GM18867 (cell line): ENCODE results near the gene ZNF277.

Source experiments
- ATAC-seq: cut with Tn5 transposase; IDR thresholded peaks from one replicate; pipeline ENCODE4 v1.9.1; 2021; ENCODE audit warnings: mild to moderate bottlenecking, moderate library complexity; ENCODE audit not compliant: unreplicated experiment

ZNF277 gene, protein sequence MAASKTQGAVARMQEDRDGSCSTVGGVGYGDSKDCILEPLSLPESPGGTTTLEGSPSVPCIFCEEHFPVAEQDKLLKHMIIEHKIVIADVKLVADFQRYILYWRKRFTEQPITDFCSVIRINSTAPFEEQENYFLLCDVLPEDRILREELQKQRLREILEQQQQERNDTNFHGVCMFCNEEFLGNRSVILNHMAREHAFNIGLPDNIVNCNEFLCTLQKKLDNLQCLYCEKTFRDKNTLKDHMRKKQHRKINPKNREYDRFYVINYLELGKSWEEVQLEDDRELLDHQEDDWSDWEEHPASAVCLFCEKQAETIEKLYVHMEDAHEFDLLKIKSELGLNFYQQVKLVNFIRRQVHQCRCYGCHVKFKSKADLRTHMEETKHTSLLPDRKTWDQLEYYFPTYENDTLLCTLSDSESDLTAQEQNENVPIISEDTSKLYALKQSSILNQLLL

DNA sequence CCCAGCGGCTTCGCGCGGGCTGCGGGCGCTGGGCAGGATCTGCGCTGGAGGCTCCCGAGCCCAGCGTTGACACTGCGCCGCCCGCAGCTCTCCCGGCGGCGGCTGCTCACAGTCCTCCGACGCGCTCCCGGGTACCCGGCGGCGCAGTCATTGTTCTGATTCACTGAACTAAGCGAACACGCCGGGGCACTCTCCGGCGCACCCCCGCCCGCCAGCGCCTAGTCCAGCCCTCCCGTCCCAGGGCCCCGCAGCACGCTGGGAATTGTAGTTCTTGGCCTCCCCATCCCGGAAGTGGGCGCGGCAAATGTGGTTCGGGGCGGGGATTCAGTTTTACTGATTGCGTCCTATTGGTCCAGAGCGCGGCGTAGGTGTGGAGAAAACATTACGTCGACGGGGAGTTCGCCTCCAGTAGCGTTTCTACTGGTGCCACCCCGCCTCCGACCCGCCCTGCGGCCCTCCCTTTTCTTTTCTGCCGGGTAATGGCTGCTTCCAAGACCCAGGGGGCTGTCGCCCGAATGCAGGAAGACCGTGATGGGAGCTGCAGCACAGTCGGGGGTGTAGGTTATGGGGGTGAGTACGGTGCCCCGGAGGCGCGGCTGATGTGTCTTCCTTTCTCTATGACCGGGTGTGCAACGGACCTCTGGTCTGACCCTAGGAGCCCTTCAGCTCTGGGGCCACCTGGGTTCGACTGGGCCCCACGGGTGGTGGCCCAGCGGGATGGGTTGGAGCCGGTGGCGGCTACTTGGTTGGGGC, at the start of gene ZNF277, which contains the start of gene DOCK4:
ZNF277 (plus strand) TSS at position 458 of the 753 bp plus-strand sequence; CDS start at position 480, 22 bp downstream.
DOCK4 (minus strand) TSS at position 162 of the 753 bp plus-strand sequence. CDS start 261 bp downstream, outside the sequence.
- ATAC-seq: peak; percentile 95

DNA sequence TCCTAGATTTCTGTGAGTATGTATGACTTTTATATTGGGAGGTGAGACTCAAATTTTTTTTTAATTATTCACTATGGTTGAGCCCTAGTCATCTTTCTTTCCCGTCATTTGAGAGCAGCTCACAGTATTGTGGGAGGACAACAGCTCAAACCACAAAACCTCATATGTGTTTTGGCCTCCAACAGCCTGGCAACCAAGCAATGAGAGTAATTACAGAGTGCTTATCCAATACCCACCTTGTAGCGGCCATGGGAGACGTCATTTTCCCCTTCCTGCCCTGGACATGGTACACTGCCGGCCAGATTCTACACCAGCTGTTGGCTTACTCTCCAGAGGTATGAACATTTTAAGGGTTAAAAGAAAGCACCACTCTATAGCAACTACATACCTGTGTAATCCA, 49.4 kb upstream of the ZNF277 start:
- peak; percentile 40 for ATAC-seq

DNA sequence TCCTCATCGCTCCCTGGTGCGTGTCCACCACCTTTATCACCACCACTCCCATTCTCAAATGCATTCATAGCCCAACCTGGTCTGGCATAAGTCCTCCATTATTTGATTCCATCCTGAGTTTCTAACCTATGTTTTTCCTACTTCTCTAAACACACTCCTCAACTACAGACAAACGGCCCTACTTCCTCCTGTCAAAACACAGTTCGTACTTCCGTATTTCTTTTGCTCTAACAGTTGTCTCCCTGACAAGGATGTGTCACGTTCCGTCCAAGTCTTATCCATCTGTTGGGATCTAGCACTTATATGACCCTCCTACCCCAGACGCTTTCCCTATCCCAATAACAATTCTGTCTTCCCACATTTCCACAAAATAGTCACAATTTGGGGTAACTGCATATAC, 47.1 kb upstream of the ZNF277 start:
- no peak for ATAC-seq

DNA sequence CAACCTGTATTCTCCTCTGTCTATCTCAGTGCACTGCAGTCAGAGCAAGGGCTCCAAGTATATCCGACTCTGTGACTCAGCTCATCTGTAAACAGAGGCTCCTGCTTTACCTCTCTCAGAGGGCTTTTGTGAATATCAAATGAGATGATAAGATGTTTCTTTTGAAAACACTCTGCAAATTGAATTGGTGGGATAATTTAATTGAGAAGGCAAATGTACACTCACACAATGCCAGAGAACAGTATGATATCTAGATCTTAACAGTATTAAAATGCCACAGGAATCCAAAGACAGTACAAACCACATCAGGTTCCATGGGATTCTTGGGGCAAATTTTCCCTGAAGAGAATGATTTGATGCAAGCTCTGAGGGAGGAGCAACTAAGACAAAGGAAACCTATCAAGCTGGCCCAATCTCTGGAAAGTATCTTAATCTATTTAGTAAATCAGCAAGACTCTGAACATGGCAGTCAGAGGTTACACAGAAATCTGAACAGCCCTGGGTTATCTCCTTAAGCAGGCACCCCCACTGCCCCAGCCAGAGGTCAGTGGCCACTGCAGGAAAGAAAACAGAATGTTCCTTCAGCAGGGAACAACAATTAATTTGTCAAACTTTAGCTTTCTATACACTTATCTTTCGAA, 46.2 kb upstream of the ZNF277 start:
- no peak for ATAC-seq

DNA sequence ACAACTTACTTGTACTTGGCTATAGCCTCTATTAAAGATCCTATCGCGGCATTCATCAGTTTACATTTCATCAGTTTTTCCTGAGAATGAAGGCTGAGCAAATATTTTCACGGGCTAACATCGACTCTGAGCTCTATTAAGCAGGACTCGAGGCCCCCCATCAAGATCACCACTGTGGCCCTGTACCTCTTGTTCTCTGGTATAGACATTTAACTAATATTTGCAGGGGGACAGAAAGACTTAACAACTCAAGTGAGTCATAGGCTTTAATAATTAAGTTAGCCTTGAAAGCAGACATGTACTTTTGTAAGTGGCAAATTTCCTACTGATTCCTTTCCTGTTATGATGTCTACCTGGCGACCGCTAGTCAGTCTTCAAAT, 45.7 kb upstream of the ZNF277 start:
- ATAC-seq: no peak

DNA sequence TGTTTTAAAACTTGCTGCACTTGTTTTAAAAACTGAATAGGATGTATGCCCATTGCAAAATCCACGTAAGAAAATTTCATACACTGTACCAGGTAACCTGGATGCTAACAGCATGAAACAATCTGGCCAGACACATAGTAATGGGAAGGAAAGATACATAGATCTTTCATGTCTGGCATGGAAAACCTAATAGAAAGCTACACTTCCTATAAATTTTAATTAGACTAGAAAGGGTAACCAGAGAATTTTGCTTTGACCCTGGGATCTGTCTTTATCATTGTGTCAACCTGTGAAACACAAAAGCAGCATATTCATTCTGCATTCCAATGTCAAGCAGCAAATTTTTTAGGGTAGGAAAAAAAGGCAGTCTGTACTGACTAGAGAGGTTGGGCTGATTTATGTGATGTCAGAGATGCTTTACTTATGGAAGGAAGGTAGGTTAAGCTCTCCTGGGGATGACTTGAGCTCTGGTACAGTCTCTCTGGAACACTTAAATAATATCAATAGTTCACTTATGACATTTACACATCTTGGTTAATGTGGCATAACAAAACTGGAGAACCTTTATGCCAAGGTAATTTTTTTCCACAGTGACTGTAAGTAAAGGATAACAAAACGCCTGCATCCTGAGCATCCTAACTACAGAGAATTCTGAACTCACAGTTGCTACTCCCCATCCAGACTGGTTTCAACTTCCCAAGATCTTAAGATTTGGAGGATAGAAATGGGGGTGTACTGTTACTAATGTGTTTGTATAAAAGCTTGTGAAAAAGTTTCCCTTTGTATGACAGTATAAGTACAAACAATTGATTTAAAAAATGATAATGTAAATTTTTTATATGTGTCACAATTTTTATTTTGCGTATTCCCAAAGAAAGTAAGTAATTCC, 45.0 kb upstream of the ZNF277 start:
- ATAC-seq: no peak

DNA sequence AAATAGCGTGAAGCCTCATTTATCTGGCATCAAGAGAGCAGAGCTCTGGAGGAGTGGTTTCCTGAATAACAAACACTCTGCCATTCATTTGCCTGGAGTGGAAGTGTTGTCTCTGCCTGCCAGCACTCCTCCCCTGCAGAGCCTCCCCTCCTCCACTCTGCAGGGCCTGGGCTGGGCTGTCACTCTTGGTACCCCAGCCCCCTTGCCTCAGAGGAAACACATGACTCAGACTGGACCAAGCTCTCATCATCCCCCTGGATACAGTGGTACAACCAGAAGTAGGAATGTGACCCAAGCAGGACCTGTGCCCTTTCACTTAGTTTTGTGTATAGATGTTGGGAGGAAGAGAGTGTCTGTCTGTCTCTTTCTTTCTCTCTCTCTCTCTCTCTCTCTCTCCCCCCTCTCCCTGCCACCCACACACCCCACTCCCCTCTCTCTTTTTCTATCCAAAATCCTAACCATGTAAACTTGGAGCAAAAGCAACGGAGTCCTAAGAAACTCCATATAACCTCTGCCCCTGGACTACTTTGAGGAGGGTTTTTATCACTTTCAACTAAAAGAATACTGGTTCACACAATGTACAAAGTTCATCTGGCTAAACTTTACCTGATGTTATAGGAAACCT, 44.2 kb upstream of the ZNF277 start:
- no peak for ATAC-seq

DNA sequence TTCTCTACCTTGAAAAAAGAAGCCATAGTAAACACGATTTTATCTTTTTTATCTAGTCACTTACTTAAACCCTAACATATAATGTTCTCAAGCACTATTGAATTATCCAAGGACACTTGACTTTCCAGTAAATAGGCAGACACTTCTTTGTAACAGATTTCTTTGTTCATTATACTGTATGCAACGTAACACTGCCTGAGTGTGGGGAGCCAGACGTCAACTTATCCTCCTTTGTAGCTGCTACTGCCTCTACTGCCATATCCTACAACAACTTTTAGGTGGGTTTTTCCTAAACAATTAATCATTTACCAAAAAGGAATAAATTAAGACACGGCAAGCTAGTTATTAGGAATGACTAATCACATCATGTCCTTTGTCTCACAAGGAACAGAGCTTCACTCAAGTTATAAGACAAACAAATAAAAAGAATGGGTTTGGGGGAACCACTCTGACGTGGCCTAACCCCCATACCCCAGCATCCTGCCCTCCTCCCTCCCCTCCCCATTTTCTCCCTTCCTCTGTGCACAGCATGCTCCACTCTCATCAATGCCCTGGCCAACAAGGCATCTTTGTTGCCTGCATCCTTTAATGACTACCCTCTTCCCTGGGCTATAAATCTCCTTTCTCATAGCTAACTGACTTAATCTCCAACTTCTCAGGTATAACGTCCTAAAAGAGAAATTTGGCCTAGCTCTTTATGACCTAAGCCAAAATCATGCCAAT, 43.5 kb upstream of the ZNF277 start:
- ATAC-seq: no peak

DNA sequence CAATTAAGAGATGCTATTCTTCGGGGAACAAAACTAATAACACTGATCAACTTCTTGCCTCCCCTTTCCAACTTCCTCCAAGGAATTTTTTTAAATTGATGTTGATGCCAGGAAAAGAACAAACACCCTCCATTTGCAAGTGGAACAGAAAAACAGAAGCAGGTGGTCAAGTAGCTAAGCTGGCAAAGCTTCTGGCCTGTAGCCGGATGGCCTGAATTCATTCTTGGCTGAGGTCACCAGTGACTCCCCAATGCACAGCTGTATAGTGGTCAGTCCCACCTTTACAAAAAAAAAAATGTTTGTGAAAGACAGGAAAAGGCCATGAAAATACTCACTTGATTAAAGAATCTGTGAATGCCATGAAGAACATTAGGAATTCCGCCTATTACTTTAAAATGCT, 39.3 kb upstream of the ZNF277 start:
- no peak for ATAC-seq

DNA sequence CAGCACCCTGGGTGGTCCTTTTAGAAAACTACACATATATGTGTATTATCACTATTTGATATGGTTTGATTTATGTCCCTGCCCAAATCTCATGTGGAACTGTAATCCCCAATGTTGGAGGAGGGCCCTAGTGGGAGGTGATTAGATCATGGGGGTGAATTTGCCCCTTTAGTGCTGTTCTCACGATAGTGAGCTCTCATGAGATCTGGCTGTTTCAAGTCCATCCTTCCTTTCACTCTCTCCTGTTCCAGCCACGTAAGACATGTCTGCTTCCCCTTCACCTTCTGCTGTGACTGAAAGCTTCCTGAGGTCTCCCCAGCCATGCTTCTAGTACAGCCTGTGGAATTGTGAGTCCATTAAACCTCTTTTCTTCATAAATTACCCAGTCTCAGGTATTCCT, 37.6 kb upstream of the ZNF277 start:
- ATAC-seq: no peak

DNA sequence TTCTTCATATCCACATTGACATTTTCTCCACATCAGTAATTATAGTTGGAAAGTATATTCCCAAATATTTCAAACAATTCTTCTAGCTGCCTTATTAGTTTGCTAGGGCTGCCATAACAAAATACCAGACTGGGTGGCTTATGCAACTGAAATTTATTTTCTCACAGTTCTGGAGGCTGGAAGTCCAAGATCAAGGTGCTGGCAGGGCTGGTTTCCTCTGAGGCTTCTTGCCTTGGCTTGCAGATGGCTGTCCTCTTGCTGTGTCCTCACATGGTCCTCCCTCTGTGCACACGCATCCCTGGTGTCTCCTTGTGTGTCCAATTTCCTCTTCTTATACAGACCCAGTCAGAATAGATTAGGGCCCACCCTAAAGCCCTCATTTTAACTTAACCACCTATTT, 34.8 kb upstream of the ZNF277 start:
- ATAC-seq: no peak

DNA sequence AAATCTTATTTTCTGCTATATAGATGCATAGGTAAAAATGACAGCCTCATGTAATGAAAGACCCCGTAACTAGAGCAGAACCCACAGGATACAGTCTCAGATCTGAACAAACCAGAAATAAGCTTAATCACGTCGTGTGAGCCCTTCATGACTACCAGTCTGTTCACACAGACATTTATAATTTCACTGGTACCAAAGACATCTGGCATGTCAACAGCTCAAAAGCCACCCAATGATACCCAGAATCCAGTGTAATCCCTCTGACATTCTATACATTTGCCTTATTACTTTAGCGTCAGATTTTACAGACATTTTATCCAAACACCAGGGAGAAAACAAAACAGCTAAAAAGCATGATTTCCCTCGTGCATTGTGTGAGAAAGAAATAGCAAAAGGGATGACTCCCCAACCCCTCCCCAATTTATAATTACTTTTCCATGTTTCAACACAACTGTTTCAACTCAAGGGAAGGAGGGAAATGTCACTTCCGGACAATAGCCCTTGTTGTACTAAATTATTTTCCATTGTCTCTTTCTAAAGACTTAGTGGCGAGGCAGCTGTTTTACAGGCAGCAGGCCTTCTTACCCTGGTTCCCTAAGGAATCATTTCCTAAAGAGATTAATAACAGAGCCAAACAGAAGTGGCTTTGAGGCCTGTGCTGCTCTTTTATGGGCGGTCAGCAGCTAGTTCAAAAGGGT, 33.5 kb upstream of the ZNF277 start:
- ATAC-seq: no peak

DNA sequence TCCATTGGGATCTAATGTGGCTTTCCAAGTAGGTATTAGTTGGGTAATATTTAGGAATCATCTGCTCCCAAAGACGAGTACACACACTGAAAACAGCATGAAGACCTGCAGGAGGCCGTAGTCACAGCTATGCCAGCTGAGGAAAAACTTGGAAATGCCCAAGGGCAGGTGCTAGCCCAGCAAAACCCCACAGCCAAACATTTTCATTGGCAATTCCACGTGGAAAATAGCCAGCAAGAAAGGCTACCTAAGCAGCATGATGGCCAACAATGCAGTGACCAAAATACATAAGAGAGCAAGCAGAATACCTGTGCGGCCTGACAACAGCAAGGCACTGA, 33.0 kb upstream of the ZNF277 start:
- ATAC-seq: no peak

DNA sequence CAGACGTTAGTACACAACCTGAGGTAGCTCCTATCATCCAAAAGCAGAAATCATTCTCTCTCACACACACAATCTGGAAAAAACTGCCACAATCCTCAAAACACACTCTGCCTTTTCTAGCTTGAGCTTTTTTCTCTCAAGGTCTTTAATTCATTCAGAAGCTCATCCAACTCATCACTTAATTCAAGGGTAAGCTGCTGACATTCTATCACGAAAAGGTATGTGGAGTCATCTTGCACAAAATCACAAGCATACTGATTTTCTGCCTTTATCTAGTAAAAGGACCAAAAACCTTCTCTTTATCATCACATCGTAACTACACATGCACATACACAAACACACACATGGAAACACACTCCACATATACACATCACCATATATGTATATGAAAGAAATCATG, 32.3 kb upstream of the ZNF277 start:
- ATAC-seq: no peak

DNA sequence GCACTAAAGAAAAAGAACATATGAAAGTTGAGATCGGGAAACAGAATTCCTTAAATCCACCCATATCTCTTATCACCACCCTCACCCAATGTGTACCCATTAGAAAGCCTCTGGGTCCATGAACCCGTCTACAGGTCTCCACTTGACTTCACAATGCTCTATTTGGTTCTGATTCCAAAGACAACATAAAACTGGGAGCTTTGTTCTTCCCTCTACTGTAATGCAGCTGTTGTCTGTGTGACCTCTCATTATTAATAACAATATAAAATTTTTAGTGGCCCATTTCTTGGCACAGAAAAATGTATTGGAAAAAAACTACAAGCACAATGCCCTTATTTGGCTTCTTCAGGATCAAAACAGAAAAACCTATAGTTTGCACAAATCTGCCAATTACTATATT, 30.3 kb upstream of the ZNF277 start:
- ATAC-seq: no peak

DNA sequence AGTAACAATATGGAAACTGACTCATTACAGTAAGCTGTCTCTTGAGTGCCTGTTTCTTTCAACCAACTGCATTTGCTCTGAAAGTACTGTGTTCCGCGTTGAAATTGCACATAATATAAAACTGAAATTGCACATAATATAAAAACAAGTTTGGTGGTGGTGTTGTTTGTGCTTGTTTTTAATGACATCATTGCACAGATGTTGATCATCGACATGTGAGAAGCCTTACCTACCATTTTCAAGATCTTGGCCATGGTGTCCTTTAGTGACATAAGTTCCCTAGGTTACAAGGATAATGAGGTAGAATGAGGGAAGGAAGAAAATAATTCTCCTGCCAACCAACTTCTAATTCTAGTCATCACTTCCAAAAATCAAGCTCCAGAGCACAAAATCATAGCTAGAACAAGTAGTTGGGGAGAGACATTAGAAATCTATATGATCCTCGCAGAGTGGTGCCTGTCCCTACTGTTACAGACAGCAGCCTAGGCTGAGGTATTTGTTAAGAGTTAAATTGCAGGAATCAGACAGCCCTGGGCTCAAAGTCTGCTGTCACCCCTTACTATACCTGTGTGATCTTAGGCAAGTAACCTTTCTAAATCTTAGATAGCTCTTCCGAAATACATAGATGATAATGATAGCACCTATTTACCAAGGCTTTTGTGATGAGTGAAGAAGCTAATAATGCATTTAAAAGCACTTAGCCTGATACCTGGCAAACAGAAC, 29.6 kb upstream of the ZNF277 start:
- ATAC-seq: no peak

DNA sequence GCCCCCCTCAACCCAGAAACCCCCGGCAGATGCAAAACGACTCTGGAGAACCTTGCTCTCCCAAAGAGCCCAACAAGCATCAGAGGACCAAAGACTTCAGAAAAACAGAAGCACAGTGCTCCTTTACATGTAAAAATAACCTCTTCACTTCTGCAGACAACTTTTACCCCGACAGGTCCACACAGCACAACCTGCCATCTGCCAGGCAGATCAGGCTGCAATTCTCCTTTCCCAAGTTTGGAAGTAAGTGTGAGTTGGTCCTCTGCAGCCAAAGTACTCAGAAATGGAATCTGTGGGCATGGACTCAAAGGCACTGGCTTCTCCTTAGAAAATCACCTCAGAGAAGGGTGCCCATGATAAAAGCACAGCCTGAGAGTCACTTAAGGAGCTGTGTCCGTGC, 26.3 kb upstream of the ZNF277 start:
- no peak for ATAC-seq

DNA sequence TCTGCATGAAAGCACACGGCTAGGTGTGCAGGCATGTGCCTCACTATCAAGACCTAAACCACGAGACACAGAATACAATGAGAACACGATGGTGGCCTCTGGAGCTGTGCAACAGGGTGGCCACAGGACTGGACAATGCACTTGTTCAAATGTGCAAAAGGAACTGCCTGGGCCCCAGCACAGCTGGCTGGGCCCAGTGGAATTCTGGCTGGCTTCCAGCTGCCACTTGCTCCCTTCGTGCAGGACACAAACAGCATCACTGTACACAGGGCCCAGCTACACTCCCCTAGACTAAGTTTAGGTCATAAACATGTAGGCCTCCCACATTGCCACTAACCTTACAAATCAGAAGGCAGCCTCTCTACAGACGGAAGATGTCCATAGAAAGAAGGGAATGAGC, 23.7 kb upstream of the ZNF277 start:
- no peak for ATAC-seq
